Caco-2 (cell line): Measurements from ENCODE around the gene HPN. TPM values are rescaled to one million over a fixed set of nuclear protein-coding genes. Genes with fewer than 3 reads are reported as not detected.
"Not testable (repeated sequence)": the region's sequence is repeated elsewhere in the genome, so short reads cannot be mapped to it uniquely, and the experiment has no call there.

ENCODE experiments used
- BruUV-seq: library from RNA; stranded (reverse); fragments of 400-500 nt; replicated peaks from 2 replicates; lab custom pipeline; 2021; lab: Mats Ljungman, UMichigan
- CTCF ChIA-PET: fragments of 300-600 bp; sonication (Branson Sonifier 250); formaldehyde crosslinking; loops from one replicate; lab custom pipeline; 2022; ENCODE audit warnings: antibody characterized with exemption; lab: Charles Lee
- POLR2A ChIA-PET: fragments of 300-600 bp; sonication (Branson Sonifier 250); formaldehyde crosslinking; loops from one replicate; lab custom pipeline; 2022; ENCODE audit warnings: antibody characterized with exemption; lab: Charles Lee
- DNase-seq, 2 experiments: peaks; one replicate each; pipeline versions ENCODE4 v3.0.0 to v3.0.0-alpha.2; 2020 to 2022
- H3K27me3 ChIP-seq: replicated peaks from 2 replicates; pipeline ENCODE4 v1.6.0; 2011; ENCODE audit warnings: low read length; ENCODE audit not compliant: control insufficient read depth, insufficient read depth
- H3K36me3 ChIP-seq: 2 replicates; pipeline ENCODE4 v1.5.1; 2011; ENCODE audit warnings: low read length; ENCODE audit not compliant: control insufficient read depth, insufficient read depth
- H3K4me1 ChIP-seq: fragments of 250-450 bp; sonication (Bioruptor Pico); 2 replicates; pipeline ENCODE4 v1.5.1; 2020; ENCODE audit warnings: mild to moderate bottlenecking
- H3K4me3 ChIP-seq: 2 replicates; pipeline ENCODE4 v1.5.1; 2011; ENCODE audit warnings: low read depth, mild to moderate bottlenecking, control low read depth, low read length
- H3K9me3 ChIP-seq: fragments of 250-450 bp; sonication (Bioruptor Pico); 2 replicates; pipeline ENCODE4 v1.5.1; 2020; ENCODE audit warnings: mild to moderate bottlenecking, moderate library complexity
- H3K27ac Mint-ChIP-seq: one replicate; pipeline ENCODE4 v1.8.0; 2022; ENCODE audit warnings: mixed read lengths; ENCODE audit not compliant: unreplicated experiment
- H3K27me3 Mint-ChIP-seq: one replicate; pipeline ENCODE4 v1.8.0; 2022; ENCODE audit warnings: mixed read lengths; ENCODE audit not compliant: insufficient read depth, unreplicated experiment
- H3K36me3 Mint-ChIP-seq: one replicate; pipeline ENCODE4 v1.8.0; 2022; ENCODE audit warnings: mild to moderate bottlenecking, mixed read lengths; ENCODE audit not compliant: insufficient read depth, unreplicated experiment
- H3K4me1 Mint-ChIP-seq: one replicate; pipeline ENCODE4 v1.8.0; 2022; ENCODE audit warnings: low read depth, mixed read lengths; ENCODE audit not compliant: unreplicated experiment
- H3K4me3 Mint-ChIP-seq: one replicate; pipeline ENCODE4 v1.8.0; 2022; ENCODE audit warnings: mild to moderate bottlenecking, moderate library complexity, mixed read lengths; ENCODE audit not compliant: unreplicated experiment
- H3K9me3 Mint-ChIP-seq: one replicate; pipeline ENCODE4 v1.8.0; 2022; ENCODE audit warnings: mixed read lengths; ENCODE audit not compliant: unreplicated experiment
- CTCF ChIP-seq, 2 experiments: fragments of 200-600 bp in 1 of 2; IDR thresholded peaks; 1 replicate in 1 of 2; 2 replicates in 1 of 2; pipeline versions ENCODE4 v1.5.1 to v1.8.0; 2011 to 2022; ENCODE audit warnings: antibody characterized with exemption in 1 of 2, control low read depth in 1 of 2, inconsistent platforms in 1 of 2, low read depth in 1 of 2, low read length in 1 of 2, mild to moderate bottlenecking in 1 of 2, moderate library complexity in 1 of 2; ENCODE audit not compliant: insufficient read depth in 1 of 2, severe bottlenecking in 1 of 2, unreplicated experiment in 1 of 2
- intact Hi-C: fragments of 100-400 bp; cut with micrococcal nuclease; formaldehyde crosslinking; loops from one replicate; pipeline ENCODE4 v1.10.0; 2022; ENCODE audit not compliant: unreplicated experiment
- total RNA-seq: library from RNA; stranded (reverse); gene quantifications from 2 replicates; pipeline ENCODE4 v1.2.3, GENCODE V29; 2022

Gene HPN
- total RNA-seq, 1 experiment from 2014 or later = 20.8 TPM

- no peaks in the 10 kb centered on the region for H3K27me3 Mint-ChIP-seq
- no peaks in the 10 kb centered on the region for H3K9me3 ChIP-seq
- CTCF ChIA-PET = interaction anchor here (0.6 to 1.4 kb wide), 9 partner anchors 9 to 1036 kb away, joined by 3 to 9 read pairs (median 4); no protein-coding TSS in a partner anchor
- H3K27me3 ChIP-seq = no peaks in the 10 kb centered on the region
- H3K9me3 Mint-ChIP-seq = no peaks in the 10 kb centered on the region
- intact Hi-C loops = no loop called here
- TF ChIP-seq CTCF (IDR thresholded peaks at IDR 0.05; ENCODE audit: insufficient read depth in 1 of 2, low read depth in 1 of 2, low read length in 1 of 2, severe bottlenecking in 1 of 2, unreplicated experiment in 1 of 2) = no peak
- DNase-seq = no peak
- BruUV-seq = no TSS peak
- peaks cover 55% of the 10 kb centered on the region for H3K4me1 ChIP-seq
- peaks cover 7% of the 10 kb centered on the region for H3K36me3 ChIP-seq
- peaks cover 52% of the 10 kb centered on the region for H3K4me1 Mint-ChIP-seq
- peak overlapping the region; percentile 70 for H3K4me3 Mint-ChIP-seq
- H3K27ac Mint-ChIP-seq = peak overlapping the region; percentile 98
- no peak overlapping the region for H3K4me3 ChIP-seq
- peaks cover 72% of the 10 kb centered on the region for H3K36me3 Mint-ChIP-seq
- POLR2A ChIA-PET = interaction anchor here (0.8 to 1.4 kb wide), 2 partner anchors 24 to 39 kb away, joined by 4 read pairs; partner anchors contain the start of gene SCN1B
Observed at GRCh38 chr19:35005256-35005977, 36.1 kb upstream of the HPN start.

- not testable (repeated sequence) for H3K27me3 Mint-ChIP-seq, H3K4me3 ChIP-seq, H3K27me3 ChIP-seq, DNase-seq, H3K36me3 ChIP-seq, BruUV-seq, H3K9me3 ChIP-seq, H3K9me3 Mint-ChIP-seq
- intact Hi-C loops = loop anchor here (1.0 to 2.0 kb wide), 4 partner anchors 23 to 167 kb away; partner anchors contain the start of gene HPN
- POLR2A ChIA-PET = interaction anchor here (0.6 to 1.4 kb wide), 6 partner anchors 11 to 813 kb away, joined by 3 to 14 read pairs (median 6); partner anchors contain the start of genes HPN, SCN1B and ZNF30
- peaks cover 55% of the 10 kb centered on the region for H3K4me1 ChIP-seq
- peak overlapping the region; percentile 98 for H3K27ac Mint-ChIP-seq
- H3K36me3 Mint-ChIP-seq = peaks cover 75% of the 10 kb centered on the region
- CTCF ChIA-PET = interaction anchor here (0.5 to 1.4 kb wide), 10 partner anchors 8 to 1036 kb away, joined by 3 to 9 read pairs (median 4); no protein-coding TSS in a partner anchor
- peak overlapping the region; percentile 70 for H3K4me3 Mint-ChIP-seq
- peaks cover 52% of the 10 kb centered on the region for H3K4me1 Mint-ChIP-seq
Observed at GRCh38 chr19:35006007-35006341, 35.5 kb upstream of the HPN start.

- TF ChIP-seq CTCF (IDR thresholded peaks at IDR 0.05; ENCODE audit: insufficient read depth in 1 of 2, low read depth in 1 of 2, low read length in 1 of 2, severe bottlenecking in 1 of 2, unreplicated experiment in 1 of 2) = no peak
- POLR2A ChIA-PET = interaction anchor here (0.6 to 1.4 kb wide), 7 partner anchors 11 to 813 kb away, joined by 3 to 14 read pairs (median 4); partner anchors contain the start of genes HPN, SCN1B and ZNF30
- Mint-ChIP-seq H3K36me3 (peaks cover 75% of the 10 kb centered on the region), H3K4me3 (peak overlapping the region; percentile 70), H3K9me3 (no peaks in the 10 kb centered on the region), H3K27me3 (no peaks in the 10 kb centered on the region), H3K27ac (peak overlapping the region; percentile 98), H3K4me1 (peaks cover 52% of the 10 kb centered on the region)
- intact Hi-C loops = loop anchor here (1.0 to 2.0 kb wide), 4 partner anchors 22 to 168 kb away; partner anchors contain the start of gene HPN
- DNase-seq = peak; percentile 94 to 96
- H3K4me1 ChIP-seq = peaks cover 55% of the 10 kb centered on the region
- H3K4me3 ChIP-seq = no peak overlapping the region
- peaks cover 7% of the 10 kb centered on the region for H3K36me3 ChIP-seq
- BruUV-seq = no TSS peak
- CTCF ChIA-PET = interaction anchor here (0.5 to 1.4 kb wide), 9 partner anchors 8 to 1035 kb away, joined by 3 to 9 read pairs (median 3); partner anchors contain the start of gene ZNF30
- no peaks in the 10 kb centered on the region for H3K9me3 ChIP-seq
- H3K27me3 ChIP-seq = no peaks in the 10 kb centered on the region
Observed at GRCh38 chr19:35006342-35006998, 35.1 kb upstream of the HPN start.
